ENCODE measurements around the gene ITGAE. TPM values are rescaled to one million over a fixed set of nuclear protein-coding genes. Genes with fewer than 3 reads are reported as not detected.

ITGAE gene
- total RNA-seq, 1 experiment from 2014 or later, result 60.2 TPM

DNA sequence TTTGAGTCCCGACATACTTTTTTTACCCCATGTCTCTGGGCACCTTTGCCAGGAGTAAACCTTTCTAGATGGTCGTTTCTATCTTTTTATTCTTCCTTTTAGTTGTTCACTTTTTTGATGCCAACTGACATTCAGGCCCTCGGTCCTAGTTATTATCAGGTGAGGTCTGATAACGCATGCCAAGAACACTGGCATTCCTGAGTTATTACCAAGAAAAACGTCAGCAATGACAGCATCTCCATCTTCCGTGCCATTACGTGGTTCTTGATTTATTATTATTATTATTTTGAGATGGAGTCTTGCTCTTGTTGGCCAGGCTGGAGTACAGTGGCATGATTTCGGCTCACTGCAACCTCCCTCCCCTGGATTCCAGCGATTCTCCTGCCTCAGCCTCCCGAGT lies 55.9 kb downstream of the ITGAE start:
- Histone ChIP-seq H3K9me3 (ENCODE audit: low read depth, low read length, poor library complexity, severe bottlenecking) (no peaks in the 10 kb centered on the region), H3K4me3 (ENCODE audit: low read depth, low read length, poor library complexity, severe bottlenecking) (no peak overlapping the region), H3K27me3 (replicated peaks; ENCODE audit: insufficient read depth, low read depth, low read length, poor library complexity) (no peaks in the 10 kb centered on the region), H3K36me3 (ENCODE audit: insufficient read depth, low read length, poor library complexity, severe bottlenecking) (no peaks in the 10 kb centered on the region), H3K4me1 (ENCODE audit: insufficient read depth, low read length, poor library complexity, severe bottlenecking) (no peaks in the 10 kb centered on the region), H3K27ac (ENCODE audit: low read depth, low read length, poor library complexity, severe bottlenecking) (no peak overlapping the region)
- intact Hi-C loops (cut with micrococcal nuclease; ENCODE audit: unreplicated experiment), result no loop called here
- TF ChIP-seq, protein P1, sequence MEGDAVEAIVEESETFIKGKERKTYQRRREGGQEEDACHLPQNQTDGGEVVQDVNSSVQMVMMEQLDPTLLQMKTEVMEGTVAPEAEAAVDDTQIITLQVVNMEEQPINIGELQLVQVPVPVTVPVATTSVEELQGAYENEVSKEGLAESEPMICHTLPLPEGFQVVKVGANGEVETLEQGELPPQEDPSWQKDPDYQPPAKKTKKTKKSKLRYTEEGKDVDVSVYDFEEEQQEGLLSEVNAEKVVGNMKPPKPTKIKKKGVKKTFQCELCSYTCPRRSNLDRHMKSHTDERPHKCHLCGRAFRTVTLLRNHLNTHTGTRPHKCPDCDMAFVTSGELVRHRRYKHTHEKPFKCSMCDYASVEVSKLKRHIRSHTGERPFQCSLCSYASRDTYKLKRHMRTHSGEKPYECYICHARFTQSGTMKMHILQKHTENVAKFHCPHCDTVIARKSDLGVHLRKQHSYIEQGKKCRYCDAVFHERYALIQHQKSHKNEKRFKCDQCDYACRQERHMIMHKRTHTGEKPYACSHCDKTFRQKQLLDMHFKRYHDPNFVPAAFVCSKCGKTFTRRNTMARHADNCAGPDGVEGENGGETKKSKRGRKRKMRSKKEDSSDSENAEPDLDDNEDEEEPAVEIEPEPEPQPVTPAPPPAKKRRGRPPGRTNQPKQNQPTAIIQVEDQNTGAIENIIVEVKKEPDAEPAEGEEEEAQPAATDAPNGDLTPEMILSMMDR (conservative IDR thresholded peaks at IDR 0.05; ENCODE audit: low read depth, low read length), result no peak
- TF ChIP-seq EZH2 (IDR thresholded peaks at IDR 0.05; ENCODE audit: borderline replicate concordance, low read depth, low read length, poor library complexity, severe bottlenecking), result no peak
- BruUV-seq (replicated peaks), result no TSS peak
- ChIA-PET POLR2A (ENCODE audit: low non-redundant PET) (no interaction called here), CTCF (no interaction called here)
- no peak for DNase-seq (ENCODE audit: low spot score)

DNA sequence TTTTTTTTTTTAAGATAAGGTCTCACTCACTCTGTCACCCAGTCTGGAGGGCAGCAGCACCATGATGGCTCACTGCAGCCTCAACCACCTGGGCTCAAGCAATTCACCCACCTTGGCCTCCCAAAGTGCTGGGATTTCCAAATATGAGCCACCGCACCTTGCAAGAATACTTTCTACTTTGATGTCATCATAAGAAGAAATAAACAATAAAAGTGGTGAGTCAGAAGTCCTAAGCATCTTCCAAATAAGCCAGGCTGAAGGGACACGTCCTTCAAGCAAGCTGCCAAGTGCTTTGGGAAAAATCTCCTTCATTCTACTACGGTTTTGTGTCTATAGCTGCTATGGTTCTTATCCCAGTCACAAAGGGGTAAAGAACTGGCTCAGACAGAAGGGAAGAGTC lies 57.0 kb downstream of the ITGAE start:
- TF ChIP-seq EZH2 (IDR thresholded peaks at IDR 0.05; ENCODE audit: borderline replicate concordance, low read depth, low read length, poor library complexity, severe bottlenecking), result no peak
- TF ChIP-seq, protein P1 (conservative IDR thresholded peaks at IDR 0.05; ENCODE audit: low read depth, low read length), result no peak
- POLR2A ChIA-PET (ENCODE audit: low non-redundant PET), result no interaction called here
- CTCF ChIA-PET, result no interaction called here
- DNase-seq (ENCODE audit: low spot score), result no peak
- no peaks in the 10 kb centered on the region for H3K9me3 ChIP-seq (ENCODE audit: low read depth, low read length, poor library complexity, severe bottlenecking)
- no peak overlapping the region for H3K27ac ChIP-seq (ENCODE audit: low read depth, low read length, poor library complexity, severe bottlenecking)
- H3K36me3 ChIP-seq (ENCODE audit: insufficient read depth, low read length, poor library complexity, severe bottlenecking), result no peaks in the 10 kb centered on the region
- intact Hi-C loops (cut with micrococcal nuclease; ENCODE audit: unreplicated experiment), result no loop called here
- H3K27me3 ChIP-seq (replicated peaks; ENCODE audit: insufficient read depth, low read depth, low read length, poor library complexity), result no peaks in the 10 kb centered on the region
- H3K4me3 ChIP-seq (ENCODE audit: low read depth, low read length, poor library complexity, severe bottlenecking), result no peak overlapping the region
- H3K4me1 ChIP-seq (ENCODE audit: insufficient read depth, low read length, poor library complexity, severe bottlenecking), result no peaks in the 10 kb centered on the region
- no TSS peak for BruUV-seq (replicated peaks)

DNA sequence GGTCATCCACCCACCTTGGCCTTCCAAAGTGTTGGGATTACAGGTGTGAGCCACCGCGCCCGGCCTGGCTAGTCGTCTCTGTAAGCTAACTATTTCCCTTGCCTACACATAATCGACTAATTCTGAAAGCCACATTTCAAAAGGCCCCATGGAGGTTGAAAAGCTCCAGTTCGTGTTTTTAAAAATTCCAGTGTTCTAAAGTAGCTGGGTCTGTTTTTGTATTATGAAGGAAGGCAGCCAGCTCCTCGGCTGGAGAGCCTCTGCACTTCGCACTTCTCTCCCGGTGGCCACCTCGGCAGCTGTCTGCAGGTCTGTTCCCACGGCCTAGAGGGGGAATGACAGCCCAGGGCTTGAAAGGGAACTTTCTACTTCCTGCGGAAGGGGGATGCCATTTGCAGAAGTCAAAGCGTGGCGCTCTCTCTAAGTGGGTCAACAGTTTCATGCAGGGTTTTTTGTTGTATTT lies 60.3 kb downstream of the ITGAE start:
- H3K36me3 ChIP-seq (ENCODE audit: insufficient read depth, low read length, poor library complexity, severe bottlenecking), result no peaks in the 10 kb centered on the region
- H3K27ac ChIP-seq (ENCODE audit: low read depth, low read length, poor library complexity, severe bottlenecking), result no peak overlapping the region
- no peak overlapping the region for H3K4me3 ChIP-seq (ENCODE audit: low read depth, low read length, poor library complexity, severe bottlenecking)
- H3K9me3 ChIP-seq (ENCODE audit: low read depth, low read length, poor library complexity, severe bottlenecking), result no peaks in the 10 kb centered on the region
- TF ChIP-seq EZH2 (IDR thresholded peaks at IDR 0.05; ENCODE audit: borderline replicate concordance, low read depth, low read length, poor library complexity, severe bottlenecking), result no peak
- TF ChIP-seq, protein P1 (conservative IDR thresholded peaks at IDR 0.05; ENCODE audit: low read depth, low read length), result no peak
- no peaks in the 10 kb centered on the region for H3K27me3 ChIP-seq (replicated peaks; ENCODE audit: insufficient read depth, low read depth, low read length, poor library complexity)
- BruUV-seq (replicated peaks), result no TSS peak
- no peak for DNase-seq (ENCODE audit: low spot score)
- no peaks in the 10 kb centered on the region for H3K4me1 ChIP-seq (ENCODE audit: insufficient read depth, low read length, poor library complexity, severe bottlenecking)
- ChIA-PET CTCF (interaction anchor here (0.6 kb wide), 1 partner anchor 20 kb away, joined by 7 read pairs; no protein-coding TSS in a partner anchor), POLR2A (ENCODE audit: low non-redundant PET) (interaction anchor here (0.6 kb wide), 1 partner anchor 41 kb away, joined by 9 read pairs; no protein-coding TSS in a partner anchor)
- intact Hi-C loops (cut with micrococcal nuclease; ENCODE audit: unreplicated experiment), result no loop called here

Data from A673 (cell line).